Heart right ventricle (tissue), 16 donors: ENCODE data around the gene GRIN2A. TPM values are rescaled to one million over a fixed set of nuclear protein-coding genes. Genes with fewer than 3 reads are reported as not detected.

Source experiments
- ATAC-seq, 8 donors: fragments of 200-7000 bp; cut with Tn5 transposase; one replicate each; pipeline ENCODE4 v1.9.1; 2020; ENCODE audit warnings: mild to moderate bottlenecking in 8 of 8, moderate library complexity in 8 of 8, moderate number of reproducible peaks in 1 of 8
- DNase-seq, 2 donors: peaks; one replicate each; pipeline ENCODE4 v3.0.0-alpha.2; 2020
- H3K27ac ChIP-seq, 10 donors: fragments of 200-600 bp; sonication (generic) in 2 of 10; one replicate each; pipeline versions ENCODE4 v1.5.0 to v1.8.0; 2020 to 2022; ENCODE audit warnings: mild to moderate bottlenecking in 3 of 10
- H3K27me3 ChIP-seq, 7 donors: fragments of 200-600 bp; one replicate each; pipeline ENCODE4 v1.8.0; 2021 to 2022; ENCODE audit warnings: mild to moderate bottlenecking in 2 of 7
- H3K36me3 ChIP-seq, 9 donors: fragments of 200-600 bp; sonication (generic) in 1 of 9; one replicate each; pipeline versions ENCODE4 v1.5.0 to v1.8.0; 2020 to 2022; ENCODE audit warnings: mild to moderate bottlenecking in 2 of 9
- H3K4me1 ChIP-seq, 9 donors: fragments of 200-600 bp; sonication (generic) in 1 of 9; one replicate each; pipeline versions ENCODE4 v1.5.0 to v1.8.0; 2020 to 2022; ENCODE audit warnings: mild to moderate bottlenecking in 4 of 9
- H3K4me3 ChIP-seq, 10 donors: fragments of 200-600 bp; sonication (generic) in 2 of 10; one replicate each; pipeline versions ENCODE4 v1.5.0 to v1.8.0; 2020 to 2022; ENCODE audit warnings: mild to moderate bottlenecking in 7 of 10, moderate library complexity in 2 of 10
- H3K9me3 ChIP-seq, 11 donors: fragments of 200-600 bp in 10 of 11; sonication (generic) in 2 of 11; one replicate each; pipeline versions ENCODE4 v1.5.0 to v1.8.0; 2013 to 2022; ENCODE audit warnings: mild to moderate bottlenecking in 2 of 11, control low read depth in 1 of 11, moderate library complexity in 1 of 11
- CTCF ChIP-seq, 9 donors: fragments of 200-600 bp; sonication (generic) in 2 of 9; IDR thresholded peaks; one replicate each; pipeline versions ENCODE4 v1.5.0 to v1.8.0; 2021 to 2022; ENCODE audit warnings: antibody characterized with exemption in 9 of 9, mild to moderate bottlenecking in 5 of 9, moderate library complexity in 1 of 9
- WGBS, 2 donors: extraction: QIAGEN DNeasy Blood & Tissue Kit; methylation state at CpG; one replicate each; pipeline ENCODE4 v1.1.7; 2013; ENCODE audit warnings: inconsistent platforms in 1 of 2; 5-methylcytosine and 5-hydroxymethylcytosine counted together
- intact Hi-C, 10 donors: fragments of 100-400 bp; cut with DNase I; formaldehyde crosslinking; loops; one replicate each; pipeline versions ENCODE4 v1.11.1 to v1.14.2; 2022
- polyA plus RNA-seq, 2 donors: library from polyadenylated mRNA; stranded (reverse); fragments of 200-250 nt; gene quantifications; one replicate each; pipeline ENCODE4 v1.2.3, GENCODE V29; 2013
- total RNA-seq, 10 donors: library from RNA; stranded (reverse); fragmentation: NEBNext Ultra II Directional in 3 of 10; extraction: Animal tissue kit (Norgen Biotek cat#: 25700) in 3 of 10; gene quantifications; one replicate each; pipeline versions ENCODE4 v1.2.1 to v1.2.4, GENCODE V29; 2021 to 2023
- donor health status: Arrhythmogenic right ventricular cardiomyopathy.
- donor health status: ischemic (EF 13 %, LVEDD 7.1; RV severe dilation, severe dysfunction).
- donor health status: healthy with polysubstance abuse.
- donor health status: DM: no; HTN: yes; CAD: no.
- donor health status: DM: no; HTN: no; CAD: no.
- donor health status: ischemic (EF 25% LVEDD 6.9; RV normal size, moderate dysfunction).
- donor health status: ischemic (EF 25% LVEDD 5.7; RV mildly dilated, moderate dysfunction).
- donor health status: healthy.
- donor health status: DM: yes; HTN: yes; CAD: no.
- donor health status: Ischemic cardiomyopathy.
- donor health status: ischemic (EF 35%, LVEDD 5.7; RV mildly dilated, moderate dysfunction).
- donor health status: nonischemic (EF 11% LVEDD 7.7; RV severe dilation, severe dysfunction).
- donor health status: DM: yes; HTN: yes; CAD: no.
- donor health status: PGD.
- donor health status: ischemic (EF 29% LVEDD 5.4; RV normal size, mild dysfunction).
- donor health status: nonischemic (EF 23%, LVEDD 6.1; RV moderate dilation, normal function).

GRIN2A gene
- total and polyA plus RNA-seq, 12 donors = 0.01 to 11.7 (median 4.7) TPM

GRCh38 chr16:9966569-9967157, 215.6 kb downstream of the GRIN2A start:
- H3K4me3 ChIP-seq = no peak overlapping the region
- H3K27me3 ChIP-seq = no peaks in the 10 kb centered on the region
- ATAC-seq (no peak), DNase-seq (no peak)
- H3K9me3 ChIP-seq = peaks cover 0 to 3% (median 0%) of the 10 kb centered on the region in 11 donors
- H3K36me3 ChIP-seq = no peaks in the 10 kb centered on the region
- WGBS, 2 donors = 77 to 82% methylated on average over 9 of the region's 9 CpGs
- no peaks in the 10 kb centered on the region for H3K4me1 ChIP-seq
- no peak for TF ChIP-seq CTCF (IDR thresholded peaks at IDR 0.05)
- H3K27ac ChIP-seq = no peak overlapping the region
- intact Hi-C loops = no loop called here

GRCh38 chr16:9965079-9965478, 217.1 kb downstream of the GRIN2A start:
- no peaks in the 10 kb centered on the region for H3K36me3 ChIP-seq
- intact Hi-C loops = no loop called here
- DNase-seq (no peak), ATAC-seq (no peak)
- H3K4me3 ChIP-seq = no peak overlapping the region
- peaks cover 0 to 7% (median 0%) of the 10 kb centered on the region in 7 donors for H3K27me3 ChIP-seq
- no peak for TF ChIP-seq CTCF (IDR thresholded peaks at IDR 0.05)
- 67 to 68% methylated on average over 3 of the region's 3 CpGs for WGBS, 2 donors
- H3K27ac ChIP-seq = no peak overlapping the region
- H3K9me3 ChIP-seq = peaks cover 0 to 6% (median 0%) of the 10 kb centered on the region in 11 donors
- no peaks in the 10 kb centered on the region for H3K4me1 ChIP-seq

GRCh38 chr16:9964426-9964825, 217.8 kb downstream of the GRIN2A start:
- peaks cover 0 to 6% (median 0%) of the 10 kb centered on the region in 11 donors for H3K9me3 ChIP-seq
- H3K27me3 ChIP-seq = peaks cover 0 to 9% (median 5%) of the 10 kb centered on the region in 7 donors
- H3K36me3 ChIP-seq = no peaks in the 10 kb centered on the region
- no peaks in the 10 kb centered on the region for H3K4me1 ChIP-seq
- intact Hi-C loops = no loop called here
- H3K4me3 ChIP-seq = no peak overlapping the region
- H3K27ac ChIP-seq = no peak overlapping the region
- WGBS, 2 donors = 88 to 92% methylated on average over 6 of the region's 6 CpGs
- ATAC-seq (no peak), DNase-seq (no peak)
- no peak for TF ChIP-seq CTCF (IDR thresholded peaks at IDR 0.05)

DNA sequence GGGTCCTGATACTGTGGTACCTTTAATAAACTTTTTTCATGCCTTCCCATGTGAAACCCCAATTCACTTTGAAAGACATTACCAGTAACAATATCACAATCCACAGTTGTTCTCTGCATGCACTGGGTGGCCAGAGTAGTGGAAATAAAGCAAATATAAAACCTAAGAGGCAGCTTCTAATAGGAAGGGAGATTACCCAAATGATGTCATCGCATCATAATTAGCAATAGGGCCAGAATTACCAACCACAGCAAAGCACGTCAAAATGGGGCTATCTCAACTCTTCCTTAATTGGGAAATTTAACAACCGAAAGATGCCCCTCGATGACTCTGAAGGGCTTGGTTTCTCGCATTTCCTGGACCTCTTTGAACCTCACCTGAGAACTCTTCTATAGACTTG, 224.8 kb downstream of the GRIN2A start:
- ATAC-seq = no peak

More for the DNA sequence above, 224.8 kb downstream of the GRIN2A start:
- TF ChIP-seq CTCF (IDR thresholded peaks at IDR 0.05) = no peak
- Histone ChIP-seq H3K27ac (no peak overlapping the region), H3K36me3 (no peaks in the 10 kb centered on the region), H3K9me3 (peaks cover 0 to 6% (median 0%) of the 10 kb centered on the region in 11 donors), H3K4me1 (peaks cover 0 to 13% (median 0%) of the 10 kb centered on the region in 9 donors), H3K27me3 (peaks cover 0 to 31% (median 10%) of the 10 kb centered on the region in 7 donors), H3K4me3 (no peak overlapping the region)
- no peak for DNase-seq
- 86 to 89% methylated on average over 5 of the region's 5 CpGs for WGBS, 2 donors
- intact Hi-C loops = loop anchor here in 1 of 10 donors (5.0 kb wide), 1 partner anchor 800 kb away; no protein-coding TSS in a partner anchor
